Heart left ventricle (tissue), 16 donors: ENCODE data around the gene SKI. TPM values are rescaled to one million over a fixed set of nuclear protein-coding genes. Genes with fewer than 3 reads are reported as not detected.
A peak's percentile ranks its signal among the peaks of the same experiment; 100 is the strongest.

Source experiments
- ATAC-seq, 4 donors: fragments of 200-7000 bp; cut with Tn5 transposase; one replicate each; pipeline ENCODE4 v1.9.1; 2020 to 2022; ENCODE audit warnings: moderate library complexity in 4 of 4, mild to moderate bottlenecking in 3 of 4, moderate number of reproducible peaks in 1 of 4
- DNase-seq, 5 donors: peaks; one replicate each; pipeline ENCODE4 v3.0.0-alpha.2; 2020
- H3K27ac ChIP-seq, 12 donors: fragments of 200-600 bp; sonication (generic) in 4 of 12; one replicate each; pipeline versions ENCODE4 v1.5.0 to v1.8.0; 2016 to 2022; ENCODE audit warnings: mild to moderate bottlenecking in 2 of 12
- H3K27me3 ChIP-seq, 9 donors: fragments of 200-600 bp; sonication (generic) in 2 of 9; one replicate each; pipeline versions ENCODE4 v1.5.1 to v1.8.0; 2016 to 2022; ENCODE audit warnings: mild to moderate bottlenecking in 3 of 9
- H3K36me3 ChIP-seq, 9 donors: fragments of 200-600 bp; sonication (generic) in 2 of 9; one replicate each; pipeline versions ENCODE4 v1.5.0 to v1.8.0; 2018 to 2022; ENCODE audit warnings: mild to moderate bottlenecking in 2 of 9
- H3K4me1 ChIP-seq, 12 donors: fragments of 200-600 bp; sonication (generic) in 4 of 12; one replicate each; pipeline versions ENCODE4 v1.5.0 to v1.8.0; 2016 to 2022; ENCODE audit warnings: mild to moderate bottlenecking in 3 of 12
- H3K4me3 ChIP-seq, 12 donors: fragments of 200-600 bp; sonication (generic) in 4 of 12; one replicate each; pipeline versions ENCODE4 v1.5.0 to v1.8.0; 2017 to 2022; ENCODE audit warnings: mild to moderate bottlenecking in 9 of 12, moderate library complexity in 4 of 12
- H3K9me3 ChIP-seq, 12 donors: fragments of 200-600 bp; sonication (generic) in 4 of 12; one replicate each; pipeline versions ENCODE4 v1.5.0 to v1.8.0; 2016 to 2022; ENCODE audit warnings: mild to moderate bottlenecking in 1 of 12
- POLR2A ChIP-seq, 2 donors: fragments of 450-650 bp; IDR thresholded peaks; one replicate each; pipeline ENCODE4 v1.6.1; 2017; ENCODE audit warnings: antibody characterized with exemption in 2 of 2, mild to moderate bottlenecking in 2 of 2, moderate library complexity in 2 of 2
- WGBS, 4 donors: extraction: QIAGEN DNeasy Blood & Tissue Kit in 2 of 4; methylation state at CpG; one replicate each; pipeline versions ENCODE4 v1.1.5 to v1.1.7; 2013 to 2018; 5-methylcytosine and 5-hydroxymethylcytosine counted together
- intact Hi-C, 10 donors: fragments of 100-400 bp; cut with DNase I; formaldehyde crosslinking; loops; one replicate each; pipeline versions ENCODE4 v1.11.1 to v1.14.2; 2022
- polyA plus RNA-seq, 2 donors: library from polyadenylated mRNA; stranded (reverse); fragments of 200-250 nt; gene quantifications; one replicate each; pipeline ENCODE4 v1.2.3, GENCODE V29; 2013
- total RNA-seq, 9 donors: library from RNA; depleted of rRNA in 2 of 9; stranded (reverse); fragments of >200 nt in 2 of 9; fragmentation: NEBNext Ultra II Directional in 3 of 9; extraction: Animal tissue kit (Norgen Biotek cat#: 25700) in 3 of 9; gene quantifications; one replicate each; pipeline versions ENCODE4 v1.1.0 to v1.2.4, GENCODE V29; 2016 to 2023
- TF ChIP-seq, protein P1 (sequence below), 12 donors: fragments of 200-600 bp; sonication (generic) in 4 of 12; IDR thresholded peaks; one replicate each; pipeline versions ENCODE4 v1.5.0 to v1.8.0; 2018 to 2022; ENCODE audit warnings: antibody characterized with exemption in 12 of 12, mild to moderate bottlenecking in 5 of 12
- donor health status: ischemic (EF 13 %, LVEDD 7.1; RV severe dilation, severe dysfunction).
- donor health status: healthy with polysubstance abuse.
- donor health status: DM: no; HTN: yes; CAD: no.
- donor health status: DM: no; HTN: no; CAD: no.
- donor health status: ischemic (EF 25% LVEDD 6.9; RV normal size, moderate dysfunction).
- donor health status: ischemic (EF 25% LVEDD 5.7; RV mildly dilated, moderate dysfunction).
- donor health status: healthy.
- donor health status: DM: yes; HTN: yes; CAD: no.
- donor health status: ischemic (EF 35%, LVEDD 5.7; RV mildly dilated, moderate dysfunction).
- donor health status: nonischemic (EF 11% LVEDD 7.7; RV severe dilation, severe dysfunction).
- donor health status: DM: yes; HTN: yes; CAD: no.
- donor health status: PGD.
- donor health status: ischemic (EF 29% LVEDD 5.4; RV normal size, mild dysfunction).
- donor health status: nonischemic (EF 23%, LVEDD 6.1; RV moderate dilation, normal function).

The SKI gene
- total and polyA plus RNA-seq, 11 donors, result 16.9 to 52.7 (median 38.9) TPM

DNA sequence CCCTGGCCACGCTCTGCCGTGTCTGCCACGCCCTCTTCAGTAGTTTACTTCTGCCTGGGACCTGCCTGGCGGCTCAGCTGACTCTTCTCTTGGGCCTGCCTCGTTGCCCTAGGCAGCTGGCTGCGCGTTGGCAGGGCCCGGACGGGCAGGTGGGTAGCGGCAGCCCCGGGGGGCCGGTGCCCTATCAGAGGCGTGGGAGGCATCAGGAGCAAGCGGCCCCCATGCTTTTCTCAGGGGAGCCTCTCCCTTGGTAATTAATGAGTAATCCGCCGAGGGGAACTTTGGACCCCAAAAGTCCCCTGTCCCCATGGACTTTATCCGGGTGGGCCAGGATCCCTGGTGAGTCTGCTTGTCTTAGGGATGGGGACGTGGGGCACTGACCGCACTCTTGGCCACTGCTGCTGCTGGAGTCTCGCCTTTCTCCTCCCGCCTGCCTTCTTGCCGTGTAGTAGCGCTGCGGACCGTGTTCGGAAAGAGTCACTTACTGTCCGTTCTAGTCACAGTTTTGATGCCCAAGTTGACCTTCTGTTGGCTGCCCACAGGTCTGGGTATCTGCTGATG is 22.7 kb downstream of the SKI start:
- 84 to 90% (median 87%) methylated on average over 16 to 27 of the region's 27 CpGs for WGBS, 4 donors
- DNase-seq, result peak in 1 of 5 donors; percentile 54
- H3K27ac ChIP-seq, result peak overlapping the region in 4 of 12 donors; percentile 30 to 61 (median 42)
- intact Hi-C loops, result no loop called here
- TF ChIP-seq POLR2A (IDR thresholded peaks at IDR 0.05), result no peak
- TF ChIP-seq, protein P1, sequence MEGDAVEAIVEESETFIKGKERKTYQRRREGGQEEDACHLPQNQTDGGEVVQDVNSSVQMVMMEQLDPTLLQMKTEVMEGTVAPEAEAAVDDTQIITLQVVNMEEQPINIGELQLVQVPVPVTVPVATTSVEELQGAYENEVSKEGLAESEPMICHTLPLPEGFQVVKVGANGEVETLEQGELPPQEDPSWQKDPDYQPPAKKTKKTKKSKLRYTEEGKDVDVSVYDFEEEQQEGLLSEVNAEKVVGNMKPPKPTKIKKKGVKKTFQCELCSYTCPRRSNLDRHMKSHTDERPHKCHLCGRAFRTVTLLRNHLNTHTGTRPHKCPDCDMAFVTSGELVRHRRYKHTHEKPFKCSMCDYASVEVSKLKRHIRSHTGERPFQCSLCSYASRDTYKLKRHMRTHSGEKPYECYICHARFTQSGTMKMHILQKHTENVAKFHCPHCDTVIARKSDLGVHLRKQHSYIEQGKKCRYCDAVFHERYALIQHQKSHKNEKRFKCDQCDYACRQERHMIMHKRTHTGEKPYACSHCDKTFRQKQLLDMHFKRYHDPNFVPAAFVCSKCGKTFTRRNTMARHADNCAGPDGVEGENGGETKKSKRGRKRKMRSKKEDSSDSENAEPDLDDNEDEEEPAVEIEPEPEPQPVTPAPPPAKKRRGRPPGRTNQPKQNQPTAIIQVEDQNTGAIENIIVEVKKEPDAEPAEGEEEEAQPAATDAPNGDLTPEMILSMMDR (IDR thresholded peaks at IDR 0.05), result no peak
- peaks cover 0 to 13% (median 8%) of the 10 kb centered on the region in 12 donors for H3K9me3 ChIP-seq
- peaks cover 12 to 97% (median 86%) of the 10 kb centered on the region in 12 donors for H3K4me1 ChIP-seq
- H3K36me3 ChIP-seq, result peaks cover 0 to 11% (median 0%) of the 10 kb centered on the region in 9 donors
- no peaks in the 10 kb centered on the region for H3K27me3 ChIP-seq
- no peak overlapping the region for H3K4me3 ChIP-seq
- ATAC-seq, result no peak

DNA sequence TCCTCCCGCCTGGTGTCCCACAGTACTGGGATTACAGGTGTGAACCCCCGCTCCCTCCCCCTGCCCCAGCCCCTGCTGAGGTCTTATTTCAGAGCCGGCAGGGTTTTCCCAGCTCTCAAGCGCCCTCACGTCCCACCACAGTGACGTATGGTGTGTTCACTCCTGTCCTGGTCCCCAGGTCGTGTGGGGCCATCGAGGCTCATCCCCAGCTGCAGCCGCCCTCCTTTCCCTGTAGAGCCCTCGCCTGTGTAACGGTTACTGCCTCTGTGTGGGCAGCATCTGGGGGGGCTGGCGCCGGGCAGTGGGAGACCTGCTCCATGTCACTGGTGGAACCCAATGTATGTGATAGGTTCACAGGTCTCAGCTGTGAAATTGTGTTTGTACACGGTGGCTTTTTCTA is 23.2 kb downstream of the SKI start:
- WGBS, 4 donors, result 66 to 77% (median 75%) methylated on average over 10 to 14 of the region's 14 CpGs
- intact Hi-C loops, result no loop called here
- H3K27me3 ChIP-seq, result no peaks in the 10 kb centered on the region
- peak overlapping the region in 1 of 12 donors; percentile 2 for H3K4me3 ChIP-seq
- peak overlapping the region in 7 of 12 donors; percentile 3 to 61 (median 45) for H3K27ac ChIP-seq
- peaks cover 7 to 95% (median 84%) of the 10 kb centered on the region in 12 donors for H3K4me1 ChIP-seq
- TF ChIP-seq, protein P1 (IDR thresholded peaks at IDR 0.05), result no peak
- no peak for TF ChIP-seq POLR2A (IDR thresholded peaks at IDR 0.05)
- DNase-seq, result peak in 1 of 5 donors; percentile 47
- peaks cover 0 to 18% (median 13%) of the 10 kb centered on the region in 12 donors for H3K9me3 ChIP-seq
- ATAC-seq, result no peak
- peaks cover 0 to 11% (median 0%) of the 10 kb centered on the region in 9 donors for H3K36me3 ChIP-seq

DNA sequence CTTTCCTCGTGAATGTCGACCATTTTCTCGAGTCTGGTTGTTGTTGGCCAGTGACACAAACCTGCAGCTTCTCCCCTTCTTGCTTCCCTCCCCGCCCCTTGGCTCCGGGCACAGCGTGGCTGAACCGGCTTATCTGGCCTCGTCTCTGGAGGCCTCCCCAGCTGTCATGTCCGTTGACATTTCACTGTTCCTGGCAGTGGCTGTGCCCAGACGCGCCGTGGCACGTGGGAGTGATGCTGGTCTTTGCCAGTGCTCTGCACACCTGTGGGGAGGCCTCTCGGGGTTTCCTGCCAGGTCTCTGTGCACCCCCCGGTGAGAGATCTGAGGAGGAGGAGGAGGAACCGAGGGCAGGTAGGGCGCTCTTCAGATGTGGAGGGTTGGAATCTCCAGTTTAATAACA is 23.7 kb downstream of the SKI start:
- WGBS, 4 donors, result 32 to 54% (median 38%) methylated on average over 17 of the region's 17 CpGs
- Histone ChIP-seq H3K27me3 (no peaks in the 10 kb centered on the region), H3K27ac (peak overlapping the region in 6 of 12 donors; percentile 30 to 61 (median 46)), H3K4me1 (peaks cover 4 to 95% (median 84%) of the 10 kb centered on the region in 12 donors), H3K4me3 (no peak overlapping the region), H3K9me3 (peaks cover 0 to 21% (median 13%) of the 10 kb centered on the region in 12 donors), H3K36me3 (peaks cover 0 to 11% (median 0%) of the 10 kb centered on the region in 9 donors)
- intact Hi-C loops, result no loop called here
- TF ChIP-seq, protein P1 (IDR thresholded peaks at IDR 0.05), result no peak
- no peak for TF ChIP-seq POLR2A (IDR thresholded peaks at IDR 0.05)
- ATAC-seq (peak; percentile 67 to 85 (median 82)), DNase-seq (peak; percentile 72 to 90 (median 80))

DNA sequence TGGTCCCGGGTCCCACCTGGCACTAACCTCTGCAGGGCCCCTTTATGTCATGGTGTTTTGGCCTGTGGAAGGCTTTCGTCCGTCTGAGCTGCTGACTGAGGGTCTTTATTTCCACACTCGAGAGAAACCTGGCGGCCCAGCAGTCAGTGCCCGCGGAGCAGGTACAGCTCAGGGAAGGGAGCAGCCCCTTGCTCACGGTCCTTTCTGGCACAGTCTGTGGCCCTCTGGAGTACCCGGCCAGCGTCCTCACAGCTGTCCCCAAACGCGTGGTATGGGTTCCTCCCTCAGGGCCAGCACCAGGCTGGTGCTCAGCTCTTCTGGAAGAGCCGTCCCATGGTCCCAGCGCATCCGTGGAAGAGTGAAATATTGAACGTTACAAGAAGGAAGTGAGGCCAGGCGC is 24.3 kb downstream of the SKI start:
- intact Hi-C loops, result no loop called here
- WGBS, 4 donors, result 81 to 89% (median 85%) methylated on average over 11 to 17 of the region's 17 CpGs
- no peak for TF ChIP-seq POLR2A (IDR thresholded peaks at IDR 0.05)
- TF ChIP-seq, protein P1 (IDR thresholded peaks at IDR 0.05), result no peak
- DNase-seq, result peak in 1 of 5 donors; percentile 48
- Histone ChIP-seq H3K27me3 (no peaks in the 10 kb centered on the region), H3K36me3 (peaks cover 0 to 11% (median 0%) of the 10 kb centered on the region in 9 donors), H3K4me1 (peaks cover 4 to 95% (median 83%) of the 10 kb centered on the region in 12 donors), H3K4me3 (no peak overlapping the region), H3K9me3 (peaks cover 0 to 21% (median 13%) of the 10 kb centered on the region in 12 donors), H3K27ac (peak overlapping the region in 2 of 12 donors; percentile 39 to 61)
- no peak for ATAC-seq
